Fibroblast of villous mesenchyme (primary cell): ENCODE measurements around the gene C4orf36. TPM values are rescaled to one million over a fixed set of nuclear protein-coding genes. Genes with fewer than 3 reads are reported as not detected.

Experiments used
- DNase-seq: peaks from one replicate; pipeline ENCODE4 v3.0.0-alpha.2; 2010; ENCODE audit warnings: low read depth
- H3K4me3 ChIP-seq: 2 replicates; pipeline ENCODE4 v1.5.1; 2011; ENCODE audit warnings: low read depth, mild to moderate bottlenecking, low read length
- CTCF ChIP-seq: IDR thresholded peaks from 2 replicates; pipeline ENCODE4 v1.5.1; 2012; ENCODE audit warnings: low read depth, mild to moderate bottlenecking, low read length; ENCODE audit not compliant: insufficient read depth
- total RNA-seq: library from RNA; depleted of rRNA; stranded (reverse); fragments of >200 nt; gene quantifications from 2 replicates; pipeline ENCODE4 v1.2.3, GENCODE V29; 2012

Gene C4orf36
- total RNA-seq, 1 donor, result 1.3 TPM

DNA sequence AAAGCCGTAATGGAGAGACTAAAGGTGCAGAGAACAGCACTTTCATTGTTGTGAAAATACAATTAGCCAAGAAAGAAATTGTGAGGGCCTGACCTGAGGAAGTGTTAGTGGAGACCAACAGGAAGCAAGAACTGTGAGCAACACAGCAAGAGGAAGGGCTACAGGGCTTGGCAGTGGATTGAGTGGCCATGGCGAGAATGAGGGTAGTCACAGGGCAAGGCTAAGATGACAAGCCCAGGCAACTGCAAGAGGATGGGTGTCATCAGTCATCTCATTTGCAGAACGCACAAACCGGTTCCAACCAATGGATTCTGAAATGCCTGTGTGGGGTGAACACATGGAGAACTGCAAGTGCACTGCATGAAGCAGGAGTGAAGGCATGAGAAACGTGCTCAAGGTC is 46.6 kb downstream of the C4orf36 start:
- no peak for DNase-seq
- TF ChIP-seq CTCF, result no peak
- no peak overlapping the region for H3K4me3 ChIP-seq

DNA sequence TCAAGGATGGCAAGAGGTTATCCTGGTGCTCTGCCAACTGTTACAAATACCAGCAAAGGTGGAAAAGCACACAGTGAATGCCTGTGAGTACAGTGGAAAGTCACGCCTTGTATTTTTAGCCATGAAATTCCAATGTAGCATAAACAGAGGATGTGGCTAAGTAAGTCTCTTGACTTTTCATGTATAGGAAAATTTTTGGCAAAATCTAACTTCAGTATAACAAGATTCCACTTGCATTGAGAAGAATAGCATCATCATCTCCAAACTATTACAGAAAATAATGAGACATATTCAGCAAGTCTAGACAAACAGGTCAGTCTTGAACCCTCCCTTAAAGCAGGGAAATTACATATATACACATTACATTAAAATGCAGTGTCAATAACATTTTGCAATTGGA is 50.9 kb downstream of the C4orf36 start:
- no peak overlapping the region for H3K4me3 ChIP-seq
- no peak for DNase-seq
- TF ChIP-seq CTCF, result no peak

DNA sequence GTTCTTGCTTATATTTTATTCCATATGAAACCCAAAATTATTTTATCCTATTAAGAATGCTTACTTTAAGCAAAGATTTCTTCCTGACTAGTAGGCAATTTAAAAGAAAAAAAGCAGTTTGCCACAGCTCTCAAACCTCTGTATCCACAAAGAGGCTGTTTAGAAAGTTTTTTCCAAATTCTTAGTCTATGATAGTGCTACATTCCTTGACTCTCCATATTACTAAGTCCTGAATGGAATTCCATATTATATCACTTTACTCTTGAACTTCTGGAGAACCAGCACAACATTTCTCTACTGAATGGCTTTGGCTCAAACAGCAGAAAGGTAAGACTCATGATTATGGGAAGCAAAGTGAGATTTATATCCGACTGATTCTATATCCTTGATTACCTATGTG is 51.4 kb downstream of the C4orf36 start:
- H3K4me3 ChIP-seq, result no peak overlapping the region
- no peak for TF ChIP-seq CTCF
- DNase-seq, result no peak

GRCh38 chr4:86837691-86838503 is 54.3 kb downstream of the C4orf36 start:
- DNase-seq, result peak; percentile 45
- no peak for TF ChIP-seq CTCF
- H3K4me3 ChIP-seq, result no peak overlapping the region

DNA sequence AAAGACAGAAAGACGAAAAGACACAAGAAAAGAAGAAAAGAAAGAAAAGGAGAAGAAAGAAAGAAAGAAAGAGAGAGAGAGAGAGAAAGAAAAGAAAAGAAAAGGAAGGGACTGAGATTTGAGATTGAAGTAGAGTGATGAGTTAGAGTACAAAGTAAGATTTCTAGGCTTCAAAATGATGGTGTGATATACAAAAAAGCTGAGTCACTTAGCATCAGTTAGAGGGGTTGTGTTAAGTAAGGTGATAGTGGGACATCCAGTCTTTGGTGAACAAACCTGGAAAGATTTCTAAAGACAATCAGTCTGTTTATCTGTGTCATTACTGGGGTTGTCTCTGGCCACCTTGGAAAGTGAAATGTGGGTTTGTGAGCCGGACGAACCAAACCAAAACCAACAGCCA is 56.5 kb downstream of the C4orf36 start:
- no peak for TF ChIP-seq CTCF
- no peak for DNase-seq
- H3K4me3 ChIP-seq, result no peak overlapping the region

DNA sequence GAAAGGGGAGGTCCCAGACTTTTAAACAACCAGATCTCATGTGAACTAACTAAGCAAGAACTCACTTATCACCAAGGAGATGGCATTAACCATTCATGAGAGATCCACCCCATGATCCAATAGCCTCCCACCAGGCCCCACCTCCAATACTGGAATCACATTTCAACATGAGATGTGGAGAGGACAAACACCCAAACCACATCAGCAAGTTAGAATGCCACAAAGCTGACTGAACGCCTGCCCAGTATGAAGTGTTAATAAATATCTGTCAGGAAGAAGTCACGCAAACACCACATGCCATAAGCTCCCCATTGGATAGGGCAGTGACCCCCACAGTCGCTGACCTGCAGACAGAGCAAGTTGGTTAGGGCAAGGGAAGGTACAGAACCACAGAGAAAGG is 57.3 kb downstream of the C4orf36 start:
- no peak overlapping the region for H3K4me3 ChIP-seq
- no peak for TF ChIP-seq CTCF
- DNase-seq, result peak; percentile 69

GRCh38 chr4:86833615-86834014 is 58.6 kb downstream of the C4orf36 start:
- TF ChIP-seq CTCF, result no peak
- no peak for DNase-seq
- H3K4me3 ChIP-seq, result no peak overlapping the region
